HG02852 (cell line): Measurements from ENCODE around the gene CFHR2.
A peak's percentile ranks its signal among the peaks of the same experiment; 100 is the strongest.
"Not testable (repeated sequence)": the region's sequence is repeated elsewhere in the genome, so short reads cannot be mapped to it uniquely, and the experiment has no call there.

Source experiments
- ATAC-seq: cut with Tn5 transposase; IDR thresholded peaks from one replicate; pipeline ENCODE4 v1.9.1; 2021; ENCODE audit warnings: mild to moderate bottlenecking, moderate library complexity; ENCODE audit not compliant: unreplicated experiment

CFHR2 gene

DNA sequence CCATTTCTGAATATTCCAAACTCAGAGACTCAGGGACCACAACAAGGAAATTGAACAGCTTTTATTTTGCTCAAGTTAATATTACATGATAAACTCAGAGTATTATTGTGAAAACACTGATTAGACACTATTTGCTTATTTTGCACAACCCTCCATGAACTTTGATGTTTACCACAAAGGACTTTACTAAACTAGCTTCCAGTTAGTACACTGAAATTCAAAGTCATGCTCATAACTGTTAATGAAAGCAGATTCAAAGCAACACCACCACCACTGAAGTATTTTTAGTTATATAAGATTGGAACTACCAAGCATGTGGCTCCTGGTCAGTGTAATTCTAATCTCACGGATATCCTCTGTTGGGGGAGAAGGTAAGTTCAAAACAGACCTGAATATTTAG is at the start of gene CFHR2:
Gene CFHR2, plus strand, starts transcription at position 171 of the 400 bp plus-strand sequence. Its CDS starts 143 bp downstream, at position 314.
- ATAC-seq = not testable (repeated sequence)

DNA sequence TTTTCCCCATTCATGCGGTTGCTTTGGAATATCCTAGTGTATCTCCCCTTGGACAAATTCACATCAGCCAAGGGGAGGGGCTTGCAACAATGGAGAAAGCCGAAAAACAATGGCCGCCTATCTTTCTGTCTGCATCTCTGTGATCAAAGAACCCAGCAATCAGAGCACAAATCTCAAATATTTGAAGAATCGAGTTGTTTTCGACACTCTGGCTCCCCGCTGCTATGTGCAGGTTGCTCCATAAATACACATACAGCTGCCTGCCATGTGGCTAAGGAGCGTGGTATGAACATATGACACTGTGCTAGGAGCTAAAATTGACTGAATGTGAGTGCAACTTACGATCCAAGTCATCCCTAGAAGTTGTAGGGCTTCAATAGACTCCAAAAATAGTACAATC is 47.2 kb upstream of the CFHR2 start:
- ATAC-seq = no peak

DNA sequence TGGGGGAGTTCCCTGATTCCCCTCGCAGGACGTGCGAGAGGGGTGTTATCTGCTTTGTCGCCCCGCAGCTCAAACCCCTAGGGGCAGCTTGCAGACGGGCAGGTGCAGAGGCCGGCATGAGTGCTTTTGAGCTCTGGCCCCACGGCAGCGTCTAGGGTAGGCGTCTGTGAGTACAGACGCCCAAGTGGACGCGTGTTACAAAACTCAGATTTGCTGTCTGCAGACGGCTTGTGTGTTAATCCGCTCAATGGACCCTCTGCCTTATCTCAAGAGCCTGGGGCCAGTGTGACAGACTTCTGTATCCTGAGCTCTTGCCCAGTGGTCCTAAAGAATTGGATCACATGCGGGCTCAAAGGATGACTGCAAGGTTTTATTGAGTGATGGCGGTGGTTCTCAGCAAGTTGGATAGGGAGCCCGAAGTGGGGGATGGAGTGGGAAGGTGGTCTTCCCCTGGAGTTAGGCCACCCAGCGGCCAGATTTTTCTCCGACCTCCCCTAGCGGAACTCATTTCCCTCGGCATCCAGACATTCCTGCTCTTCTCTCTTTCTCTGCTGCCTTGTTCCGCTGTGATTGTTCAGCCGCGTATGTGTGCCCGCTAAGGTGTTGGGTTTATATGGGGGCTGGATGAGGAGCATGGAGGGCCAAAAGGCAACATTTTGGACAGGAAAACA is 46.2 kb upstream of the CFHR2 start:
- no peak for ATAC-seq

DNA sequence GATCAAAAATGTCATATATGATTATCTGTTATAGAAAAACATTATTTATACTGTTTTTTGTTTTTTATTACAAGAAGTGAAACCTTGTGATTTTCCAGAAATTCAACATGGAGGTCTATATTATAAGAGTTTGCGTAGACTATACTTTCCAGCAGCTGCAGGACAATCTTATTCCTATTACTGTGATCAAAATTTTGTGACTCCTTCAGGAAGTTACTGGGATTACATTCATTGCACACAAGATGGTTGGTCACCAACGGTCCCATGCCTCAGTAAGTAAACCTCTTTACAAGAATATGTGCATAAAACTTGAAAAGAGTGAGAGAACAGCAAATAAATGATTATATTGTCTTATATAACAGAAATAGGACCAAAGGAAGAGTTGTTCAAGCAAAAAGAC is 41.2 kb upstream of the CFHR2 start:
- ATAC-seq = no peak

DNA sequence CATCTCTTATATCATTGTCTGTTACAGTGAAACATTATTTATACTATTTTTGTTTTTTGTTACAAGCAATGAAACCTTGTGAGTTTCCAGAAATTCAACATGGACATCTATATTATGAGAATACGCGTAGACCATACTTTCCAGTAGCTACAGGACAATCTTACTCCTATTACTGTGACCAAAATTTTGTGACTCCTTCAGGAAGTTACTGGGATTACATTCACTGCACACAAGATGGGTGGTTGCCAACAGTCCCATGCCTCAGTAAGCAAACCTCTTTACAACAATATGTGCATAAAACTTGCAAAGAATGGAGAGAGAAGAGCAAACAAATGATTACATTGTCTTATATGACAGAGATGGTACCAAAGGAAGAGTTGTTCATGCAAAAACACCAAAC is 33.3 kb upstream of the CFHR2 start:
- no peak for ATAC-seq

DNA sequence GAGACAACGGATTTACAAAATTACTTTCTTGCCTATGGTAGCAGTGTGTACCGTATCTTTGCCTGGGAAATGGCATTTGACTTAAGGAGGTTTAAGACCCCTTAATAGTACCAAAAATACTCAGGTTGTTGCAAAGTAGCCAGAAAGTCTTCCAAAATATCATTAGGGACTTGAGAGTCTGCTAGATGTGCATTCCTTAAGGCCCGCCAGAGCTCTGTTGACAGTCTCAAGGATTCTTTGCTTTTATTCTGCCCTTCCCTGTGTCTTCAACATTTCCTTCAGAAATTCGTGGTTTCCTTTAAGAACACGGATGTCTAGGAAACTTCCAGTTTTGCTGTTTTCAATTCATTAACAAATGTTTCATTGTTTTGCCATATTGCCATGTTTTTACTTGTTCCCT is 31.3 kb upstream of the CFHR2 start:
- not testable (repeated sequence) for ATAC-seq

DNA sequence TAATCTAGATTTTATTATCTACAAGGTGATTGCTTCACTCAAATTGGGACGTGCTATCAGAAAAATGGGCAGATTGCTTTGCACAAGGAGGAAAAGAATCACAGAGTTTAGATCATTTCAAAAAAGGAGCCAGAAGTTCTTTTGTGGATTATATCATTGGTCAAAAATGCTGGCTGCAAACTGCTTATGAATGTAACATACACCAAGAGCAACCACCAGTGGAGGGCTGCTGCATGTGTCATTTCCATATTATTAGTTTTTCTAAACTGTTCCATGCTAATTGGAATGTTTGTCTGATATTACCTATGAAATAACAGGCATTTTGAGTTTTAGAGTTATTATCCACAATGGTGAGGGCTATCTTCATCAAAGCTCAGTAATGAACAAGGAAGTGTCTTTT is 16.7 kb upstream of the CFHR2 start:
- ATAC-seq = not testable (repeated sequence)

DNA sequence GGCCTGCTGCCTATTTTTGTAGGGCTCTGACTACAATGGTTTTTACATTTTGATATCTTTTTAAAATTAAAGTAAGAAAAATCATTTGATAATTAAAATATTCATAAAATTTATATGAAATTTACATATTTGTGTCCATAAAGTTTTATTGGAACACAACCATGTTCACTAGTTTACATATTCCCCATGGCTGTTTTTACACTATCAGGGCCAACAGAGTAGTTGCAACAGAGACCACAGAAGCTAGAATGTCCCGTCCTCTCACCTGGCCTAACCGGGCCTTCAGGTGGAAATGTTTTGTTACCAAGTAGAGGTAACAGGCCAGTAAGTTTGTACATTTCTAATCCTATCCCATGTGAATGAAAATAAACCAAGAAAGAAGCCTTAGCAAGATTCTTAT is 10.7 kb upstream of the CFHR2 start:
- not testable (repeated sequence) for ATAC-seq

DNA sequence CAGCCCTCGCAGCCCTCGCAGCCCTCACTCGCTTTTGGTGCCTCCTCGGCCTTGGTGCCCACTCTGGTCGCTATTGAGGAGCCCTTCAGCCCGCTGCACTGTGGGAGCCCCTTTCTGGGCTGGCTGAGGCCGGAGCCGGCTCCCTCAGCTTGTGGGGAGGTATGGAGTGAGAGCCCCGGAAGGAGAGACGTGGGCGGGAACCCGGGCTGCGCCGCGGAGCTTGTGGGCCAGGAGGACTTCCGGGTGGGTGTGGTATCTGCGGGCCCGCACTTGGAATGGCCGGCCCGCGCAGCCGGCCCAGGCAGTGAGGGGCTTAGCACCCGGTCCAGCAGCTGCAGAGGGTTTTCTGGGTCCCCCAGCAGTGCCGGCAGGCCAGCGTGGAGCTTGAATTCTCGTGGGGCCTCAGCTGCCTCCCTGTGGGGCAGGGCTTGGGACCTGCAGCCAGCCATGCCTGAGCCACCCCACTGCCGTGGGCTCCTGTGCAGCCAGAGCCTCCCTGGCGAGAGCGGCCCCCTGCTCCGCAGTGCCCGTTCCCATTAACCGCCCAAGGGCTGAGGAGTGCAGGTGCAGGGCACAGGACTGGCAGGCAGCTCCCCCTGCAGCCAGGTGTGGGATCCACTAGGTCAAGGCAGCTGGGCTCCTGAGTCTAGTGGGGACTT is 9.9 kb upstream of the CFHR2 start:
- ATAC-seq = no peak

DNA sequence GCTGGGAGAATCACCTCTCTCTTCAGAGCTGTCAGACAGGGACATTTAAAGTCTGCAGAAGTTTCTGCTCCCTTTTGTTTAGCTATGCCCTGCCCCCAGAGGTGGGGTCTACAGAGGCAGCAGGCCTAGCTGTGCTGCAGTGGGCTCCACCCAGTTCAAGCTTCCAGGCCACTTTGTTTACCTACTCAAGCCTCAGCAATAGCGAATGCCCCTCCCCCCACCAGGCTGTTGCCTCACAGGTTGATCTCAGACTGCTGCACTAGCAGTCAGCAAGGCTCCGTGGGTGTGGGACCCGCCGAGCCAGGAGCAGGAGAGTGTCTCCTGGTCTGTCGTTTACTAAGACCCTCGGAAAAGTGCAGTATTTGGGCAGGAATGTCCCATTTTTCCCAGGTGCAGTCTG is 2.1 kb upstream of the CFHR2 start:
- ATAC-seq = not testable (repeated sequence)

DNA sequence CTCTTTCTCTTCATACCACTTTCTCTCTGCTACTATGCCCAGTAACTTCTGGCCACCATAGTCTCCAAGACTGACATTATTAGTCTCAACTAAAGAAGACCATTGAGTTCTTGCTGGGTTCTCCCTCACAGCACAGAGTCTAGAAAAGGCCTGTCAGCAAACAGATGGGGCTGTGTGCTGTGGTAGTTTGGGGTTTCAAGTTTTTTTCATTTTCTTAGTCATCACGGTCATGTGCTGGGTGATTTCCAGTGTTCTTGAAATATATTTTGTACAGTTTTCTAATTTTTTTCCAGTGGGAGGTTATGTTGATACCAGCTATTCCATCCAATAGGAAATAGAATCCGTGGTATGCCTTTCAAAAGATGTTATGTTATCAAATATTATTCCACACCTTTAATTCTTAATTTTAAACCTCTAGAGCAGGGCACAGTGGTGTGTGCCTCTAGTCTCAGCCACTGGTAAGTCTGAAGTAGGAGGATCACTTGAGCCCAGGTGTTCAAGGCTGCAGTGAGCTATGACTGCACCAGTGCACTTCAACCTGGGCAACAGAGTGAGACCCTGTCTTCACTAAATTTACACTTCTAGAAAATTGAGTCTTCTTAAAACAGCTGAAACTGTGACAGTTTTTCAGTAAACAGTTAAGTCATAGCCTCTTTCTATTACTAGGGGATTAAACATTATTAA is 8.3 kb downstream of the CFHR2 start:
- peak; percentile 96 for ATAC-seq

DNA sequence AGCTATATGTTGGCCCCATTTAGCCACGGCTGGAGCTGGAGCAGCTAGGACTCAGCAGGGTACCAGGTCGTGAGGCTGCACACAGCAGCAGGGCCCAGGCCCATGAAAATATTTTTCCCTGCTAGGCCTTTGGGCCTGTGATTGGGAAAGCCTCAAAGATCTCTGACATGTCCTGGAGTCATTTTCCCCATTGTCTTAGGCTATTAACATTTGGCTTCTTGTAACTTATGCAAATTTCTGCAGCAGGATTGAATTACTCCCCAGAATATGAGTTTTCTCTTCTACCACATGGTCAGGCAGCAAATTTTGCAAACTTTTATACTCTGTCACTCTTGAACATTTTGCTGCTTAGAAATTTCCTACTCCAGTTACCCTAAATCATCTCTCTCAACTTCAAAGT is 11.2 kb downstream of the CFHR2 start:
- ATAC-seq = no peak

DNA sequence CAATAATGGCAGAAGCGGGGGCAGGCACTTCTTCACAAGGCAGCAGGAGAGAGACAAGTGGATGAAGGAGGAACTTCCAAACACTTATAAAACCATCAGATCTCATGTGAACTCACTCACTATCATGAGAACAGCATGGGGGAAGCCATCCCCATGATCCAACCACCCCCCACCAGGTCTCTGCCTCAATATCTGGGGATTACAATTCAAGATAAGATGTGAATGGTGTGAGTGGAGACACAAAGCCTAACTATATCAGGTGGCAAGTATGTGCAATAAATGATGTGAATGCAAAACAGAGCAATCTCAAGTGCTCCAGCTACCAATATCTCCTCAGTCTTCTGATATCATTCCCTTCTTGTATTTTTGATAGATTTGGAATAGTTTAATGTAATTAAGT is 12.4 kb downstream of the CFHR2 start:
- ATAC-seq = no peak

DNA sequence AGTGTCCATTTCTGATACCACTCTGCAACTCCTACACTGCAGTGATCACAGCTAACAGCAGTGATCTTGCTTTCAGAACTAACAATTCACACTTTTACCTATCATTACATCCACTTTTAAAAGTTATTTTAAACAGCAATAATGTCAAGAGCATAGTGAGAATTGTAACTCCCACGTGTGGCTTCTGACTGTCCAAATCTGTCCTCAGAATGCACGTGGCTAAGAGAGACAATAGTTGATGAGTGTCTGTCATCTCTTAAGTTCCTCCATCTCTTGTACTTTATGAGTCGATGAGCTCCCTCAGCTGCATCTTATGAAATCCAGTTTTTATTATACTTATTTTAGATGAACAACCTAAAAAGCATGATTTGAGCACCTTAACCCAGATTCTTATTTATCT is 17.3 kb downstream of the CFHR2 start:
- peak; percentile 97 for ATAC-seq

DNA sequence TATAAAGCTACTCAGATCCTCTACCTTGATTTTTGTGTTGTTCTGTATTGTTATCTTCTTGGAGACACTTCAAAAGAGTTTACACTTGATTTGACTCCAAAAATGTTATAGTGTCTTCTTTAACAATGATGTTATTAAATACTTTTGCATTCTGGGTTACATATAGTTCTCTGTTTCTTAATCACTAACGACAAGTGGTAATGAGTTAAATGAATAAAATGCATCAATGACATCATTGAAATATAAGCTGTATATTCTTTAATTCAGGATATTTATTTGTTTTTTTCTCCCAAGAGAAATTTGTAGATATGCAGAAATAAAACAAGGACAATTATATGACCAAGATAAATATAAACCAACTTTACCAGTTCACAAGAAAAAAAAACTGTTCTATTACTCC is 26.6 kb downstream of the CFHR2 start:
- no peak for ATAC-seq

DNA sequence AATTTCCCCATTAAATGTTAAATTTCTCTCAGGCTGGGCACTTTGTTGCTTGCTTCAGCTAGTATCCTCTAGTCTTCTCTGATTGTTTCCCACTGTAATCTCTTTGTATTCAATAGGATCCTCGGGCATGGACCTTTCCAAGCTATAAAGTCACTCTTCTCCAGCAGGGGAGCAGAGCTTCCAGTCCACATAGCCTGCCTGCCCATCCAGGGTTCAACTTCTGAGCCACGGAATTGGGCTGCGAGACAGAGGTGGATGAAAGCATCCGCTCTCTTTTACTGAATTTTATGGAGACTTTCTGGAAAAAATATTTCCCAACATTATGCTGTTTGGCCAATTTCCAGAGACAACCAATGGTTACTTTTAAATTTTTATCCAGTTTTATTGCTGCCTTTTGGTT is 32.7 kb downstream of the CFHR2 start:
- ATAC-seq = no peak

DNA sequence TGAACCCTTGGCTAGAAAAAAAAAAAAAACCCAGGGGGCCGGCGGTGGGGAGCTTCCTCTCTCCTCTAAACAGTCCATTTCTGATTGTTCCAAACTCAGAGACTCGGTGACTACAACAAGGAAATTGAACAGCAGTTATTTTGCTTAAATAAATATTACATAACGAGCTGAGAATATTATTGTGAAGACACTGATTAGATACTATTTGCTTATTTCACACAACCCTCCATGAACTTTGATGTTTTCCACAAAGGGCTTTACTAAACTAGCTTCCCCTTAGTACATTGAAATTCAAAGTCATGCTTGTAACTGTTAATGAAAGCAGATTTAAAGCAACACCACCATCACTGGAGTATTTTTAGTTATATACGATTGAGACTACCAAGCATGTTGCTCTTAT is 33.7 kb downstream of the CFHR2 start, which contains the start of gene CFHR5:
Gene CFHR5, plus strand, starts transcription at position 279 of the 400 bp plus-strand sequence. Its CDS starts 109 bp downstream, at position 388.
- no peak for ATAC-seq

DNA sequence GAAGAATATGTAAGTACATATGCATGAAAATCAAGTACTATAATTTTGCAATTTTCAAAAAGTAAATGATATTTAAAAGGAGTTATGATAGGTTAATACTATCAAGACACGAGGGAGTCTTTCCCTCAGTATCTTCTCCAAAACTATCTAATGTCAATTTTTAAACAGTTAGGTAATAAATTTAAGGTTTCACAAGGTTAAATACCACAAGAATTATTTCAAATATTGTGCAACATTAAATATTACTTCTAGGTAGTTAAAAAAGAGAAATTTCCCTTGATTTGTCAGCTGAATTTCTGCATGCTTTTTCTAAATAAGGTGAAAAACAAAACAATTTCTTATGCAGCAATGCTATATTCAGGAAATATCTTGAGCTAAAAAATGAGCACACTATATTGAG is 37.3 kb downstream of the CFHR2 start:
- no peak for ATAC-seq

DNA sequence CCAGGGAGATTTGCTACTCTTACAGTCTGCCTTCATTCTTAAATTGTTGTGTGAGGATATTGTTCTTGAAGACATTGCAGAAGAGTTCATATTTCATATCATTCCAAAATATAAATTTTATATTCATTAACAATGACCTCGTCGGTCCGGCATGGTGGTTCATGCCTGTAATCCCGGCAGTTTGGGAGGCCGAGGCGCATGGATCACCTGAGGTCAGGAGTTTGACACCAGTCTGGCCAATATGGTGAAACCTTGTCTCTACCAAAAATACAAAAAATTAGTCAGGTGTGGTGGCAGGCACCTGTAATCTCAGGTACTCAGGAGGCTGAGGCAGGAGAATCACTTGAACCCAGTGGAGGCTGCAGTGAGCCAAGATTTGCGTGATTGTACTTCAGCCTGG is 38.7 kb downstream of the CFHR2 start:
- ATAC-seq = not testable (repeated sequence)

DNA sequence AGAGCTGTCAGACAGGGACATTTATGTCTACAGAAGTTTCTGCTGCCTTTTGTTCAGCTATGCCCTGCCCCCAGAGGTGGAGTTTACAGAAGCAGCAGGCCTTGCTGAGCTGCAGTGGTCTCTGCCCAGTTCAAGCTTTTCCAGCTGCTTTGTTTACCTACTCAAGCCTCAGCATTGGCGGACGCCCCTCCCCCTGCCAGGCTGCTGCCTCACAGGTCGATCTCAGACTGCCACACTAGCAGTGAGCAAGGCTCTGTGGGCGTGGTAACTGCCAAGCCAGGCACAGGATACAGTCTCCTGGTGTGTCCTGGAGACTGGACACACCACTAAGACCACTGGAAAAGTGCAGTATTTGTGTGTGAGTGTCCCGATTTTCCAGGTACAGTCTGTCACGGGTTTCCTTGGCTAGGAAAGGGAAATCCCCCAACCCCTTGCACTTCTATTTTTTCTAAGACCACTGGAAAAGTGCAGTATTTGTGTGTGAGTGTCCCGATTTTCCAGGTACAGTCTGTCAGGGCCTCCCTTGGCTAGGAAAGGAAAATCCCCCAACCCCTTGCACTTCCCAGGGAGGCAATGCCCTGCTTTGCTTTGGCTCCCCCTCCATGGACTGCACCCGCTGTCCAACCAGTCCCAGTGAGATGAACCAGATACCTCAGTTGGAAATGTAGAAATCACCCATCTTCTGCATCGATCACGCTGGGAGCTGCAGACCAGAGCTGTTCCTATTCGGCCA is 48.5 kb downstream of the CFHR2 start:
- not testable (repeated sequence) for ATAC-seq

DNA sequence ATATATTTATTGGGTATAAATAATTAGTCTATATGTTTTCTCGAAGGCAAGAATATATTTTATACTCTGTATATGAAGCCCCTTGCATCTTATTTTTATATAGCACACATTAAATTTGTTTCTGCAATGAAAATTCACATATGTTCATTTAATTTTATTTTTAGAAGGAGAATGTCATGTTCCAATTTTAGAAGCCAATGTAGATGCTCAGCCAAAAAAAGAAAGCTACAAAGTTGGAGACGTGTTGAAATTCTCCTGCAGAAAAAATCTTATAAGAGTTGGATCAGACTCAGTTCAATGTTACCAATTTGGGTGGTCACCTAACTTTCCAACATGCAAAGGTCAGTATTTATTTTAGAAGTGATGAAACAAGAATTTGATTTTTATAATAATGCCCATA is 50.4 kb downstream of the CFHR2 start:
- no peak for ATAC-seq
